Endodermal cell (in vitro differentiated cells): ENCODE results near the gene M1AP. TPM values are rescaled to one million over a fixed set of nuclear protein-coding genes. Genes with fewer than 3 reads are reported as not detected.
A peak's percentile ranks its signal among the peaks of the same experiment; 100 is the strongest.

Experiments used
- DNase-seq: peaks from one replicate; pipeline ENCODE4 v3.0.0-alpha.2; 2017
- H3K27ac ChIP-seq: 2 replicates; pipeline ENCODE4 v1.5.1; 2013; ENCODE audit warnings: mild to moderate bottlenecking, low read depth, low read length, moderate library complexity
- H3K27me3 ChIP-seq: 2 replicates; pipeline ENCODE4 v1.6.1; 2013; ENCODE audit warnings: mild to moderate bottlenecking, low read length, moderate library complexity; ENCODE audit not compliant: insufficient read depth, control insufficient read depth, poor library complexity, severe bottlenecking
- H3K36me3 ChIP-seq: 2 replicates; pipeline ENCODE4 v1.7.0; 2013; ENCODE audit warnings: mild to moderate bottlenecking, low read length, moderate library complexity; ENCODE audit not compliant: control insufficient read depth, insufficient read depth
- H3K4me1 ChIP-seq: one replicate; pipeline ENCODE4 v1.7.0; 2013; ENCODE audit warnings: low read length; ENCODE audit not compliant: control insufficient read depth, insufficient read depth
- H3K4me3 ChIP-seq: 2 replicates; pipeline ENCODE4 v1.5.1; 2013; ENCODE audit warnings: mild to moderate bottlenecking, low read length, moderate library complexity
- H3K9ac ChIP-seq: 2 replicates; pipeline ENCODE4 v1.6.1; 2013; ENCODE audit warnings: mild to moderate bottlenecking, low read length, moderate library complexity; ENCODE audit not compliant: poor library complexity, severe bottlenecking; ENCODE audit errors: extremely low read depth
- H3K9me3 ChIP-seq: 2 replicates; pipeline ENCODE4 v1.6.1; 2013; ENCODE audit warnings: mild to moderate bottlenecking, low read length, moderate library complexity; ENCODE audit not compliant: control insufficient read depth
- H3K27ac Mint-ChIP-seq: 2 replicates; pipeline ENCODE4 v1.8.0; 2020; ENCODE audit warnings: mixed read lengths
- H3K27me3 Mint-ChIP-seq: 2 replicates; pipeline ENCODE4 v1.8.0; 2021; ENCODE audit warnings: mild to moderate bottlenecking, mixed read lengths; ENCODE audit not compliant: insufficient read depth
- H3K36me3 Mint-ChIP-seq: 2 replicates; pipeline ENCODE4 v1.8.0; 2020; ENCODE audit warnings: low read depth, mixed read lengths
- H3K4me1 Mint-ChIP-seq: 2 replicates; pipeline ENCODE4 v1.8.0; 2020; ENCODE audit warnings: mixed read lengths
- H3K4me3 Mint-ChIP-seq: 2 replicates; pipeline ENCODE4 v1.8.0; 2020; ENCODE audit warnings: mild to moderate bottlenecking, moderate library complexity, mixed read lengths
- H3K9me3 Mint-ChIP-seq: 2 replicates; pipeline ENCODE4 v1.8.0; 2020; ENCODE audit warnings: mild to moderate bottlenecking, mixed read lengths
- CTCF ChIP-seq: fragments of 200-600 bp; sonication (generic); conservative IDR thresholded peaks from 2 replicates; pipeline ENCODE4 v1.5.0; 2021; ENCODE audit warnings: antibody characterized with exemption, mild to moderate bottlenecking
- WGBS, 2 experiments: methylation state at CpG; one replicate each; pipeline versions ENCODE4 v1.1.5 to v1.1.7; 2013; ENCODE audit warnings: missing lambda C conversion rate in 2 of 2, mixed read lengths in 1 of 2; ENCODE audit not compliant: insufficient coverage in 1 of 2, insufficient read length in 1 of 2; 5-methylcytosine and 5-hydroxymethylcytosine counted together
- total RNA-seq, 2 donors: library from RNA; stranded (reverse); fragmentation: NEBNext Ultra II Directional in 1 of 2; extraction: Animal tissue kit (Norgen Biotek cat#: 25700) in 1 of 2; gene quantifications; 2 replicates in 1 of 2; 3 replicates in 1 of 2; pipeline ENCODE4 v1.2.1, GENCODE V29; 2021

Gene M1AP
- total RNA-seq, 2 donors from 2014 or later: 3.8 to 5.5 TPM

- Histone ChIP-seq H3K4me1 (no peaks in the 10 kb centered on the region), H3K9me3 (no peaks in the 10 kb centered on the region), H3K9ac (no peak overlapping the region), H3K27ac (no peak overlapping the region), H3K27me3 (peaks cover 91% of the 10 kb centered on the region), H3K4me3 (no peak overlapping the region), H3K36me3 (no peaks in the 10 kb centered on the region)
- Mint-ChIP-seq H3K4me1 (peaks cover 13% of the 10 kb centered on the region), H3K4me3 (no peak overlapping the region), H3K9me3 (no peaks in the 10 kb centered on the region), H3K27ac (no peak overlapping the region), H3K27me3 (peaks cover 86% of the 10 kb centered on the region), H3K36me3 (peaks cover 6% of the 10 kb centered on the region)
- DNase-seq: peak; percentile 30
- no peak for TF ChIP-seq CTCF
- WGBS, 2 experiments: 91 to 92% methylated on average over 16 to 21 of the region's 21 CpGs
These were observed 95.9 kb downstream of the M1AP start for GRCh38 chr2:74551942-74552913.

- H3K4me1 Mint-ChIP-seq: peaks cover 13% of the 10 kb centered on the region
- no peak overlapping the region for H3K4me3 Mint-ChIP-seq
- Histone ChIP-seq H3K27ac (no peak overlapping the region), H3K4me1 (no peaks in the 10 kb centered on the region), H3K36me3 (no peaks in the 10 kb centered on the region), H3K9me3 (no peaks in the 10 kb centered on the region), H3K27me3 (peaks cover 86% of the 10 kb centered on the region), H3K9ac (no peak overlapping the region), H3K4me3 (no peak overlapping the region)
- no peaks in the 10 kb centered on the region for H3K9me3 Mint-ChIP-seq
- DNase-seq: peak; percentile 8
- peaks cover 81% of the 10 kb centered on the region for H3K27me3 Mint-ChIP-seq
- TF ChIP-seq CTCF: no peak
- peaks cover 2% of the 10 kb centered on the region for H3K36me3 Mint-ChIP-seq
- H3K27ac Mint-ChIP-seq: no peak overlapping the region
These were observed 96.6 kb downstream of the M1AP start for GRCh38 chr2:74551530-74551929.

GRCh38 chr2:74550231-74550630 is 97.9 kb downstream of the M1AP start:
- H3K4me1 Mint-ChIP-seq: peaks cover 19% of the 10 kb centered on the region
- H3K27me3 Mint-ChIP-seq: peaks cover 75% of the 10 kb centered on the region
- H3K9me3 ChIP-seq: no peaks in the 10 kb centered on the region
- no peak overlapping the region for H3K4me3 ChIP-seq
- WGBS, 2 experiments: 90 to 97% methylated on average over 4 to 7 of the region's 7 CpGs
- H3K36me3 Mint-ChIP-seq: no peaks in the 10 kb centered on the region
- no peaks in the 10 kb centered on the region for H3K9me3 Mint-ChIP-seq
- H3K9ac ChIP-seq: no peak overlapping the region
- DNase-seq: peak; percentile 44
- H3K4me3 Mint-ChIP-seq: no peak overlapping the region
- H3K4me1 ChIP-seq: no peaks in the 10 kb centered on the region
- no peak overlapping the region for H3K27ac ChIP-seq
- H3K27ac Mint-ChIP-seq: no peak overlapping the region
- peaks cover 73% of the 10 kb centered on the region for H3K27me3 ChIP-seq
- H3K36me3 ChIP-seq: no peaks in the 10 kb centered on the region
- TF ChIP-seq CTCF: no peak
